CD4-positive, alpha-beta T cell treated with Interferon alpha-2 for 1 hour (primary cell): ENCODE data around the gene ZXDC.

Experiments
- DNase-seq, 2 donors: peaks; one replicate each; pipeline ENCODE4 v3.0.0-alpha.2; 2020 to 2022

ZXDC gene

GRCh38 chr3:126475413-126476114 lies at the start of gene ZXDC:
ZXDC (minus strand) TSS chr3:126475891; CDS start chr3:126475865, 26 bp downstream.
- DNase-seq = peak; percentile 94 to 95

GRCh38 chr3:126525091-126525852 lies 49.6 kb upstream of the ZXDC start:
- DNase-seq = no peak

GRCh38 chr3:126524429-126524988 lies 48.8 kb upstream of the ZXDC start:
- DNase-seq = no peak

GRCh38 chr3:126523745-126524428 lies 48.2 kb upstream of the ZXDC start, which contains the start of gene CHST13:
CHST13 (plus strand) TSS chr3:126524155; CDS start chr3:126524333, 178 bp downstream.
- peak in 1 of 2 donors; percentile 17 for DNase-seq

- DNase-seq = peak; percentile 19 to 45
Observed at GRCh38 chr3:126522363-126522788, 46.7 kb upstream of the ZXDC start.

GRCh38 chr3:126521122-126521891 lies 45.6 kb upstream of the ZXDC start:
- no peak for DNase-seq

- DNase-seq = no peak
Observed at GRCh38 chr3:126519506-126520455, 44.1 kb upstream of the ZXDC start.

GRCh38 chr3:126518779-126519177 lies 43.1 kb upstream of the ZXDC start:
- DNase-seq = no peak

- no peak for DNase-seq
Observed at GRCh38 chr3:126517986-126518778, 42.5 kb upstream of the ZXDC start.

GRCh38 chr3:126517291-126517951 lies 41.7 kb upstream of the ZXDC start, which contains the start of gene UROC1:
UROC1 (minus strand) TSS chr3:126517773; CDS start chr3:126517719, 54 bp downstream.
- no peak for DNase-seq

- no peak for DNase-seq
Observed at GRCh38 chr3:126516936-126517290, 41.2 kb upstream of the ZXDC start.

GRCh38 chr3:126516152-126516935 lies 40.7 kb upstream of the ZXDC start:
- DNase-seq = no peak

- DNase-seq = no peak
Observed at GRCh38 chr3:126515066-126515706, 39.5 kb upstream of the ZXDC start.

GRCh38 chr3:126514161-126514560 lies 38.5 kb upstream of the ZXDC start:
- DNase-seq = no peak

- no peak for DNase-seq
Observed at GRCh38 chr3:126512916-126513650, 37.4 kb upstream of the ZXDC start.

- DNase-seq = no peak
Observed at GRCh38 chr3:126512026-126512425, 36.3 kb upstream of the ZXDC start.

GRCh38 chr3:126511291-126511690 lies 35.6 kb upstream of the ZXDC start:
- DNase-seq = no peak
